Measurements from ENCODE around the gene TEX101.

TEX101 gene

GRCh38 chr19:43467730-43468129 lies 53.0 kb downstream of the TEX101 start:
- ChIA-PET CTCF (interaction anchor here (0.6 to 1.2 kb wide), 5 partner anchors 21 to 217 kb away, joined by 3 to 6 read pairs (median 4); no protein-coding TSS in a partner anchor), POLR2A (interaction anchor here (0.7 kb wide), 1 partner anchor 53 kb away, joined by 4 read pairs; no protein-coding TSS in a partner anchor)
- no peaks in the 10 kb centered on the region for H3K36me3 ChIP-seq (ENCODE audit: control insufficient read depth in 2 of 2, insufficient read depth in 1 of 2, low read length in 2 of 2)
- TF ChIP-seq ZNF639 (tag by site-specific recombination; IDR thresholded peaks at IDR 0.05): no peak
- no peak for TF ChIP-seq ZNF488 (tag by site-specific recombination; IDR thresholded peaks at IDR 0.05)
- no peak for TF ChIP-seq GLI4 (tag by site-specific recombination; IDR thresholded peaks at IDR 0.05)
- TF ChIP-seq ZBTB17 (tag by site-specific recombination; IDR thresholded peaks at IDR 0.05): 0 out of 2 replicates have a peak, but pooled peaks have one; percentile 26
- no peak for TF ChIP-seq HOXA7 (CRISPR knock-in tag; IDR thresholded peaks at IDR 0.05; ENCODE audit: borderline replicate concordance)
- H3K9me3 ChIP-seq (ENCODE audit: control insufficient read depth, insufficient read depth, low read depth, low read length): no peaks in the 10 kb centered on the region
- H3K4me3 ChIP-seq (ENCODE audit: low read depth, low read length): no peak overlapping the region
- no peak overlapping the region for H3K27ac ChIP-seq (ENCODE audit: extremely low read depth, low read depth, low read length)
- peaks cover 13% of the 10 kb centered on the region; the same call in 1 of the 2 replicates for H3K4me1 ChIP-seq (ENCODE audit: control insufficient read depth, insufficient read depth, low read length)

Measured in HEK293 (cell line).